HG03457 (cell line): ENCODE data around the gene REG4.

Source experiments
- ATAC-seq: cut with Tn5 transposase; IDR thresholded peaks from one replicate; pipeline ENCODE4 v1.9.1; 2021; ENCODE audit warnings: moderate number of reproducible peaks; ENCODE audit not compliant: unreplicated experiment

The REG4 gene

GRCh38 chr1:119782631-119783325, 28.5 kb downstream of the REG4 start:
- ATAC-seq: no peak

- ATAC-seq: no peak
These were observed 29.6 kb downstream of the REG4 start for GRCh38 chr1:119781434-119782210.

DNA sequence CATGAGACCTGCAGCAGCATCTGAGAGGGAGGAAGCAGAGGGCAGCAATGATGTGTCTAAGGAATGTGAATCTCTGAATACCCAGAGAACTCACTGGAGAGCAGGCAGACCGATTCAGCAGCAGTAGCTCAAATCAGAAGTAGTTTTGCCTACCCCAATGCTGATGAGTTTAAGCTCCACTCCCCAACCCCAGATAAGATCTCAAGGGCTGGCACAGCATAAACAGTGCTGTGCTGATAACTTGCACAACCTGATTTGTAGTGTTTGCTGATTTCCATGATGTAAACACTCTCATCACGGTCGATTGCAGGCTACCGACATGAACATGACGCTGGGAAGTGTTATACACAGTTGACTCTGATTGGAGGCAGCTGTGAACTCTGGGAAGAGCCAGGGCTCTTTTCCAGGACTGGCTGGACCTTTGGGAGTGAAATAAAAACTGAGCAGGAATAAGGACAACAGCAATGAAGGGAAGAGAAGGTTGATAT, 31.3 kb downstream of the REG4 start:
- no peak for ATAC-seq

- no peak for ATAC-seq
These were observed 32.2 kb downstream of the REG4 start for GRCh38 chr1:119778886-119779560.

DNA sequence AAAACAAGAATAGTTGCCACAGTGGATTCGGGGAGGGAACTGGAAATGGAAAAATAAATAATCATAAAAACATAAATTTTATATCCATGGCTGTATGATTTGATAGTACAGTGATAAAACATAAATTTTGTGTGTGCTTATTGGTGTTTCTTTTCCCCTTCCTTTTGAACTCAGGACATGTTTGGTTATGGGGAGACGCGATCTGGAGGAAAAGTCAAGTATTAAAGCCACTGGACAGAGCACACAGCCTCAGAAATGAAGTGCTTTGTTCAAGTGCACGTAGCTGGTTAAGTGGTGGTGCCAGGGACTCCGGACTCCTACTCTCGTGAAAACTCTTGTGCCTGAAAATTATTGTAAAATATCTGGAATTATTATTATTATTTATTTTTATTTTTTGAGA, 32.9 kb downstream of the REG4 start:
- no peak for ATAC-seq

DNA sequence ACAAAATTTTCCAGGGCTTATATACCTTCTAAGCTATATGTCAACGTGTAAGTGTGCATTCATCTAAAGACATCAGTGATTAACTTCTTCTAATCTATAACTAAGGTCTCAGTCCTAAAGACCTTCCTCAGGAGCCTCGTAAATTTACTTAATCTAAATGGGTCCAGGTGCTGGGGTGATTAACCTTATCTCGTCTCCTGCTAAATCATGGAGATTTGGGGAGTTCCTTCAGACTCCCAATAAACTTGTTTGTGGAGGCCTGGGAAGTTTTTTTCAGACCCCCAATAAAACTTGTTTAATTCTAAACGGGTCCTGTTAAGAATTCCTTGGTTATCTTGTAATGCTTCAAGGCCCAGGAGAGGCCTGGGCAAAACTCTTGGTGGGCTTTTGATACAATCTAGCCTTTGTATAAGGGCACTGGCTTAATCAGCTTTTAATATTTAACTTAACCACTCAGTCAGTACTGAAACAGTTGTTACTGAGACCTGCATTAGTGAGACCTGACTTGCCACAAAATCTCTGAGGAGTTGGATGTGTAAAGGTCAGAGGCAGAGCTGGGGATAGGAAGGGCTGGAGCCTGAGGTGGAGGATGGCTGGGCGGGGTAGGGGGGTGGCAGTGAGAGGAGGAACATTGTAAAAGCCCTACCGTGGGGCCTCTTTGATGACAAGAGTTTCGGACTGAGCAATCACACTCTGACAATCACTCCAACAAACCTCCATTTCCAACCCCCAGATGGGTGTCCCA, 36.3 kb downstream of the REG4 start:
- no peak for ATAC-seq

GRCh38 chr1:119773711-119774241, 37.5 kb downstream of the REG4 start:
- ATAC-seq: no peak

GRCh38 chr1:119772298-119772697, 39.0 kb downstream of the REG4 start:
- no peak for ATAC-seq

DNA sequence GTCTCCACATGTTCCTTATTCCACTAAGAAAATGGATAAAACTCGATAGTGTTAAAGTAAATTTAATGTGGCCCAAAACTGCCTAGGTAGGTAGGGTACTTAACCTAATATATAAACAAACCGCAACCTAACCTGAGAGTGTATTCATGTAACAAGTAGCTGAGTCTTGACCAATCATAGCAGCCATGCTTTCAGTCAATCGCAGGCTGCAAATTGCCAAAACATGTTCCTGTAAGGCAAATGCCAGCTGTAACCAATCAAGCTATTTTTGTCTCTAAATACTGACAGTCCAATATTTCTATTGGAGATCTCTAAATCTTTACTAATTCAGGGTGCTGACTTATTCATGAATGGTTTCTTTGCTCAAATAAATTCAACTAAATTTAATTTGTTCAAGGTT, 39.5 kb downstream of the REG4 start:
- ATAC-seq: no peak

DNA sequence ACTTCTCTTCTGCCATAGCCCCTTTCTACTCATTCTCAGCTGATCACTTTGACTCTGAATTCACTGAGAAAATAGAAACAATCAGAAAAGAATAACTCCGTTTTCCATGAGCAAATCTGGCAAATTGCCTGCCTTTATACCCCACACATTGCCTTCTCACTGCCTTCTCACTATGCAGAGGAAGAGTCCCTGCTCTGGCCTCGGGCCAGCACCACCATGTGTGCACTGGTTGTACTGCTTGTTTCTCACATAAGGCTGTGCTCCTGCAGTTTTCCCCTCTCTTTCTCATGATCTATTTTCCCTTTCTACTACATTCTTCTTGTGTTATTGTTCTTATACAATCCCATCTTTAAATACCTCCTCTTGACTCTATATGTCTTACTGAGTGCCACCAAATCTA, 40.2 kb downstream of the REG4 start:
- no peak for ATAC-seq

- no peak for ATAC-seq
These were observed 42.5 kb downstream of the REG4 start, which contains the start of gene HMGCS2 for GRCh38 chr1:119768778-119769177. Gene HMGCS2 (minus strand): TSS chr1:119768905. CDS start chr1:119768844, 61 bp downstream.

DNA sequence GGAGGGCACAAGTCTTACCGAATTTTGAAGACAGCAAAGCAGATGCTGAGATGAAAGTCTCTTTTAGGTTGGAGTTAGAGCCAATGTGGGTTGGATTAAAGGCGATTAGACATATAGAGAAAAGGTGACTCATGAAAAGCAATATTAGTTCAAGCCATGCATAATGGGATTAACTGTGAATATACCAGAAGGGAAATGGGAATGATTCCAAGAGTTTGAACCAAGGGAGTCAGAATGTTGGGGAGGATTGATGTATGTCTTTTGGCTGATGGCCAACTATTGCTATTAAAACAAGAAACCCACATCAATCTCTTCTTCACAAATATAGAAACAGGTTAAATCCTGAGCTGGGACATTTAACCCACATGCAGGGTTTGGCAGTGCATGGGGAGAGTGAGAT, 43.8 kb downstream of the REG4 start:
- no peak for ATAC-seq

GRCh38 chr1:119766374-119766794, 44.9 kb downstream of the REG4 start:
- no peak for ATAC-seq

- ATAC-seq: no peak
These were observed 47.0 kb downstream of the REG4 start for GRCh38 chr1:119764220-119764619.

- no peak for ATAC-seq
These were observed 48.3 kb downstream of the REG4 start for GRCh38 chr1:119762953-119763352.

- ATAC-seq: no peak
These were observed 48.9 kb downstream of the REG4 start for GRCh38 chr1:119762409-119762808.

DNA sequence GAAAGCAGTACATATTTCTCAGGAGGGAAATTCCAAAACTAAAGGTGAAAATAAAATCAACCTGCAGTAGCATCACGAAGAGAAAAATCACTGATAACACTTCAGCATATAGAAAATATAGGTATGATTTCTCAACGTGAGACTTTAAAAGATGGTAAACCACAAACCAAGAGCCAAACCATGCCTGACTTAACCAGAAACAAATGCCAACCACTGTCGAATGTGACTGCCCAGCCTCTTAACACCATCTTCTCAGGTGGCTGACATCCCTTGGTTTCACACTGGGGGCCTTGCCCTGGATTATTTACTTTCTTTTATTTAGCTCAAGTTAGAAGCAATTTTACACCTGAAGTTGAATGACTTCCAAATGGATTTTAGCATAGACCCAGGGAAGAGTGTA, 52.7 kb downstream of the REG4 start:
- no peak for ATAC-seq

DNA sequence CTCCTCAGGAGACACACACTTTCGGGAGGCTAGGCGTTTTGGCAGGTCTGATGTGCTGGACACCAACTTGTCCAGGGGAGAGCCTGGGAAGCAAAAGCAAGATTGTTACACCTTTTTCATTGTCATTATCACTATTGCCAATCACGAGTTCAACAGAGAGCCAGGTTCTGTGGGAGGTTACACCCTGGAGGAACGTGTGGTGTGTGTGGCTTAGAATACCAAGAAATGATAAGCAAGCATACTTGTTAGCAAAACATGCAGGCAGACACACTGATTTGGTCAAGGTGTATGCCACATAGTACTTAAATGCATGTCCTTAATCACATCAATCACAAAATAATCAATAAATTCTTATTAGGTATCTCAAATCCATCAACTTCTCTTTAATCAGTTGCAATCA, 58.7 kb downstream of the REG4 start:
- no peak for ATAC-seq

DNA sequence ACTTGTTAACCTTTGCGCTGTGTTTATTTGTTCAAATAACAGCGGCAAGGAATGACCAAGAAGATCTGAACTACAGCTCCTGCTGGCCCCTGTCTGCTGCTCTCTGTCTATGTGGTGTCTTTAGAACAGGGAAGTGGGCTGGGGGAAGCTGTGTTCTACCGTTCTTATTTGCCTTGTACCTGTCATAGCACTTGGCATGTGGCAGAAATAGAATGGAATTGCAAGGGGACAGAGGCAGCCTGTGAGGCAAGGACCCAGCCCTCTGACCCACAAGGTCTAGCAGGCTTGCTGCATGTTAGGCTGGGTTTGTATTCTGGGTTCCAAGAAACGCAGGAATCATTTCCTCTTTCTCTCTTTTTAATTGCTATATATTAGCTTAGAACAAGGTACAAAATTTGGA, 63.2 kb downstream of the REG4 start:
- no peak for ATAC-seq

GRCh38 chr1:119747451-119747850, 63.8 kb downstream of the REG4 start:
- no peak for ATAC-seq

- ATAC-seq: no peak
These were observed 66.2 kb downstream of the REG4 start for GRCh38 chr1:119745034-119745433.
